Liver (tissue), 9 donors: ENCODE data around the gene COL24A1. TPM values are rescaled to one million over a fixed set of nuclear protein-coding genes. Genes with fewer than 3 reads are reported as not detected.
"Not testable (repeated sequence)": the region's sequence is repeated elsewhere in the genome, so short reads cannot be mapped to it uniquely, and the experiment has no call there.

Experiments used
- DNase-seq: peaks from one replicate; pipeline ENCODE4 v3.0.0-alpha.2; 2017; ENCODE audit warnings: low spot score
- H3K27ac ChIP-seq, 2 donors: one replicate each; pipeline ENCODE4 v1.7.0; 2013; ENCODE audit warnings: inconsistent platforms in 2 of 2, low read length in 2 of 2, control low read depth in 1 of 2, low read depth in 1 of 2, mild to moderate bottlenecking in 1 of 2
- H3K27me3 ChIP-seq, 4 donors: one replicate each; pipeline versions ENCODE4 v1.6.1 to v1.7.0; 2013; ENCODE audit warnings: low read length in 3 of 4, inconsistent platforms in 1 of 4, mild to moderate bottlenecking in 1 of 4, moderate library complexity in 1 of 4; ENCODE audit not compliant: control insufficient read depth in 4 of 4, insufficient read depth in 4 of 4
- H3K36me3 ChIP-seq, 4 donors: one replicate each; pipeline versions ENCODE4 v1.6.1 to v1.7.0; 2013; ENCODE audit warnings: low read length in 3 of 4, mild to moderate bottlenecking in 3 of 4, low read depth in 1 of 4, moderate library complexity in 1 of 4; ENCODE audit not compliant: control insufficient read depth in 4 of 4, insufficient read depth in 3 of 4
- H3K4me1 ChIP-seq, 4 donors: one replicate each; pipeline versions ENCODE4 v1.6.1 to v1.7.0; 2013; ENCODE audit warnings: low read length in 3 of 4, mild to moderate bottlenecking in 3 of 4, moderate library complexity in 1 of 4; ENCODE audit not compliant: control insufficient read depth in 4 of 4, insufficient read depth in 4 of 4
- H3K4me3 ChIP-seq, 3 donors: one replicate each; pipeline versions ENCODE4 v1.6.1 to v1.7.0; 2013; ENCODE audit warnings: low read length in 3 of 3, control low read depth in 1 of 3, low read depth in 1 of 3, mild to moderate bottlenecking in 1 of 3
- H3K9ac ChIP-seq, 2 donors: one replicate each; pipeline ENCODE4 v1.7.0; 2013; ENCODE audit warnings: low read length in 2 of 2, mild to moderate bottlenecking in 2 of 2, moderate library complexity in 2 of 2, control low read depth in 1 of 2, low read depth in 1 of 2
- H3K9me3 ChIP-seq, 4 donors: one replicate each; pipeline versions ENCODE4 v1.6.1 to v1.7.0; 2013; ENCODE audit warnings: low read length in 3 of 4; ENCODE audit not compliant: control insufficient read depth in 4 of 4
- EGR1 ChIP-seq, 2 donors: IDR thresholded peaks; 2 replicates each; pipeline ENCODE4 v1.6.1; 2016 to 2018; ENCODE audit warnings: antibody characterized with exemption in 2 of 2, low read depth in 2 of 2
- FOXA1 ChIP-seq: IDR thresholded peaks from 2 replicates; pipeline ENCODE4 v1.6.1; 2016; ENCODE audit warnings: antibody characterized with exemption
- FOXA2 ChIP-seq: IDR thresholded peaks from 2 replicates; pipeline ENCODE4 v1.6.1; 2016; ENCODE audit warnings: antibody characterized with exemption
- GABPA ChIP-seq, 2 donors: IDR thresholded peaks in 1 of 2; conservative IDR thresholded peaks in 1 of 2; 2 replicates each; pipeline ENCODE4 v1.6.1; 2016; ENCODE audit warnings: antibody characterized with exemption in 2 of 2, mild to moderate bottlenecking in 1 of 2, moderate library complexity in 1 of 2
- HNF4A ChIP-seq, 2 donors: conservative IDR thresholded peaks; 2 replicates each; pipeline ENCODE4 v1.6.1; 2016; ENCODE audit warnings: antibody characterized with exemption in 2 of 2, mild to moderate bottlenecking in 2 of 2
- HNF4G ChIP-seq: IDR thresholded peaks from 2 replicates; pipeline ENCODE4 v1.6.1; 2016; ENCODE audit warnings: antibody characterized with exemption
- NR2F2 ChIP-seq: IDR thresholded peaks from 2 replicates; pipeline ENCODE4 v1.6.1; 2016; ENCODE audit warnings: antibody characterized with exemption
- RAD21 ChIP-seq, 2 donors: IDR thresholded peaks; 2 replicates each; pipeline ENCODE4 v1.6.1; 2016; ENCODE audit warnings: antibody characterized with exemption in 2 of 2, mild to moderate bottlenecking in 2 of 2
- SP1 ChIP-seq: IDR thresholded peaks from 2 replicates; pipeline ENCODE4 v1.6.1; 2018; ENCODE audit warnings: antibody characterized with exemption, mild to moderate bottlenecking
- TAF1 ChIP-seq: conservative IDR thresholded peaks from 2 replicates; pipeline ENCODE4 v1.6.1; 2016; ENCODE audit warnings: antibody characterized with exemption, mild to moderate bottlenecking
- YY1 ChIP-seq: IDR thresholded peaks from 2 replicates; pipeline ENCODE4 v1.6.1; 2016; ENCODE audit warnings: antibody characterized with exemption, mild to moderate bottlenecking
- WGBS: extraction: QIAGEN DNeasy Blood & Tissue Kit; methylation state at CpG from one replicate; pipeline ENCODE4 v1.1.7; 2013; 5-methylcytosine and 5-hydroxymethylcytosine counted together
- polyA plus RNA-seq, 2 donors: library from polyadenylated mRNA; stranded (reverse) in 1 of 2; unstranded in 1 of 2; fragments of 200-250 nt in 1 of 2; fragments of >200 nt in 1 of 2; fragmentation: Nextera tagmentation in 1 of 2; extraction: Ambion mirVana in 1 of 2; gene quantifications; one replicate each; pipeline versions ENCODE4 v1.2.1 to v1.2.3, GENCODE V29; 2013 to 2015
- total RNA-seq, 2 donors: library from RNA; depleted of rRNA; stranded (reverse); fragments of >200 nt; gene quantifications; one replicate each; pipeline ENCODE4 v1.2.3, GENCODE V29; 2014
- TF ChIP-seq, protein P1 (sequence below): IDR thresholded peaks from 2 replicates; pipeline ENCODE4 v1.6.1; 2016; ENCODE audit warnings: antibody characterized with exemption, mild to moderate bottlenecking
- TF ChIP-seq, protein P2 (sequence below): IDR thresholded peaks from 2 replicates; pipeline ENCODE4 v1.6.1; 2016; ENCODE audit warnings: antibody characterized with exemption
- TF ChIP-seq, protein P3 (sequence below): IDR thresholded peaks from 2 replicates; pipeline ENCODE4 v1.6.1; 2016; ENCODE audit warnings: antibody characterized with exemption
- TF ChIP-seq, protein P4 (sequence below): fragments of 150-350 bp; IDR thresholded peaks from 2 replicates; pipeline ENCODE4 v1.5.1; 2017; ENCODE audit warnings: improper control_type of control experiment, low read depth, low read length; ENCODE audit not compliant: missing input control
- donor health status: healthy.
- donor health status: healthy.
- donor health status: healthy.
- donor health status: healthy.
- donor health status: healthy.

COL24A1 gene
- total and polyA plus RNA-seq, 4 donors = under 0.01 to 0.28 (median 0.01) TPM; not detected in 1

DNA sequence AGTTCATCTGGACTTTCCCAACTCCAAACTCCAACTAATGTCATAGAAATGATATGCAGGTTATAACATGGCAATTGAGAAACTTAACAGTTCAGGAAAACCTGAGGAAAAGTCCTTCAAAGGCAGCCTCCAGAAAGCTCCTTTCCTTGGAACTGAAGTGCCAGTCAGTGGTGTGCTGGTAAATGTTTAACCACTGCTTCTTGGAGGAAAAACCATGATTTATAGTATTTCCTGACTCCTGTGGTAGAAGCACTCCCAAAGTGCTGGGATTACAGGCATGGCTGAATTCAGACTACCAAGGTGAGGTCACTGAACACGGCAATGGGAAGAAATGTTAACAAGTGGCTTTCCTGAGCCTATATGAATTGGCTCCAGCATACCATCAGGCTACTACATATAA is 421.6 kb downstream of the COL24A1 start:
- H3K27ac ChIP-seq = no peak overlapping the region

DNA sequence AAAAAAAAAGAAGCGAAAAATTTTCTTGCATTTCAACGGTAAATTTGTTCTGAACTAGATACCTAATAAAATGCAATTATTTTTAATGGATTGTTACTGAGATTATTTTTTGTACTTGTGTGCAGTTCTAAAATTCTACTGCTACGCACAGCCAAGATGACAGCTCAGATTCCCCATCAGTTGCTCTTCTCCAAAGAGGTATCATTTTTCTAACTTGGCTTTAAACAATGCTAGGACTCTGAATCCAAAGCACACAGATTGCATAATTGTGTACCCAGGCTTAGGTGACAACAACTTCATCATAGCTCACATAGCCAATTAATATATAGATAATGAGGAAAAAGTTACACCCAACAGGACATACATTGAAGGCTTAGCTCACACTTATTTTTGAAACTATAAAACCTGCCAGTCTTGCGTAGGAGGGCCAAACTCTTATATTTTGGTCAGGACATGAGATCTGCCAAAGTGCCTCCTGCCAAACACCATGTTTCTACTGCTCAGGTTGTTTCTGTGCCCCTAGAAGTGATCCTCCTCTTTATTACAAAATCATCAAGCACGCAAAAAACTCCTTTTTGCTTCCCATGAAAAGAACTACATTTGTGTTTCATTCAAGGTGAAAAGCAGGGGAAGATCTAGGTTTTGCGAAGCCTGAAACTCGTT is 437.8 kb downstream of the COL24A1 start:
- no peaks in the 10 kb centered on the region for H3K4me1 ChIP-seq
- H3K27ac ChIP-seq = no peak overlapping the region
- H3K36me3 ChIP-seq = no peaks in the 10 kb centered on the region
- WGBS = 91% methylated on average over 7 of the region's 7 CpGs
- no peak for DNase-seq
- TF ChIP-seq TAF1 (no peak), HNF4A (conservative IDR thresholded peaks at IDR 0.05) (no peak), GABPA (IDR thresholded peaks at IDR 0.05 in 1 of 2, conservative IDR thresholded peaks at IDR 0.05 in 1 of 2) (no peak), FOXA2 (no peak), FOXA1 (no peak), EGR1 (IDR thresholded peaks at IDR 0.05; ENCODE audit: low read depth in 2 of 2) (no peak), HNF4G (no peak)
- TF ChIP-seq, protein P1, sequence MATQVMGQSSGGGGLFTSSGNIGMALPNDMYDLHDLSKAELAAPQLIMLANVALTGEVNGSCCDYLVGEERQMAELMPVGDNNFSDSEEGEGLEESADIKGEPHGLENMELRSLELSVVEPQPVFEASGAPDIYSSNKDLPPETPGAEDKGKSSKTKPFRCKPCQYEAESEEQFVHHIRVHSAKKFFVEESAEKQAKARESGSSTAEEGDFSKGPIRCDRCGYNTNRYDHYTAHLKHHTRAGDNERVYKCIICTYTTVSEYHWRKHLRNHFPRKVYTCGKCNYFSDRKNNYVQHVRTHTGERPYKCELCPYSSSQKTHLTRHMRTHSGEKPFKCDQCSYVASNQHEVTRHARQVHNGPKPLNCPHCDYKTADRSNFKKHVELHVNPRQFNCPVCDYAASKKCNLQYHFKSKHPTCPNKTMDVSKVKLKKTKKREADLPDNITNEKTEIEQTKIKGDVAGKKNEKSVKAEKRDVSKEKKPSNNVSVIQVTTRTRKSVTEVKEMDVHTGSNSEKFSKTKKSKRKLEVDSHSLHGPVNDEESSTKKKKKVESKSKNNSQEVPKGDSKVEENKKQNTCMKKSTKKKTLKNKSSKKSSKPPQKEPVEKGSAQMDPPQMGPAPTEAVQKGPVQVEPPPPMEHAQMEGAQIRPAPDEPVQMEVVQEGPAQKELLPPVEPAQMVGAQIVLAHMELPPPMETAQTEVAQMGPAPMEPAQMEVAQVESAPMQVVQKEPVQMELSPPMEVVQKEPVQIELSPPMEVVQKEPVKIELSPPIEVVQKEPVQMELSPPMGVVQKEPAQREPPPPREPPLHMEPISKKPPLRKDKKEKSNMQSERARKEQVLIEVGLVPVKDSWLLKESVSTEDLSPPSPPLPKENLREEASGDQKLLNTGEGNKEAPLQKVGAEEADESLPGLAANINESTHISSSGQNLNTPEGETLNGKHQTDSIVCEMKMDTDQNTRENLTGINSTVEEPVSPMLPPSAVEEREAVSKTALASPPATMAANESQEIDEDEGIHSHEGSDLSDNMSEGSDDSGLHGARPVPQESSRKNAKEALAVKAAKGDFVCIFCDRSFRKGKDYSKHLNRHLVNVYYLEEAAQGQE = no peak
- TF ChIP-seq, protein P2, sequence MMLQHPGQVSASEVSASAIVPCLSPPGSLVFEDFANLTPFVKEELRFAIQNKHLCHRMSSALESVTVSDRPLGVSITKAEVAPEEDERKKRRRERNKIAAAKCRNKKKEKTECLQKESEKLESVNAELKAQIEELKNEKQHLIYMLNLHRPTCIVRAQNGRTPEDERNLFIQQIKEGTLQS = no peak
- TF ChIP-seq, protein P3, sequence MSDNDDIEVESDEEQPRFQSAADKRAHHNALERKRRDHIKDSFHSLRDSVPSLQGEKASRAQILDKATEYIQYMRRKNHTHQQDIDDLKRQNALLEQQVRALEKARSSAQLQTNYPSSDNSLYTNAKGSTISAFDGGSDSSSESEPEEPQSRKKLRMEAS = no peak
- TF ChIP-seq, protein P4, sequence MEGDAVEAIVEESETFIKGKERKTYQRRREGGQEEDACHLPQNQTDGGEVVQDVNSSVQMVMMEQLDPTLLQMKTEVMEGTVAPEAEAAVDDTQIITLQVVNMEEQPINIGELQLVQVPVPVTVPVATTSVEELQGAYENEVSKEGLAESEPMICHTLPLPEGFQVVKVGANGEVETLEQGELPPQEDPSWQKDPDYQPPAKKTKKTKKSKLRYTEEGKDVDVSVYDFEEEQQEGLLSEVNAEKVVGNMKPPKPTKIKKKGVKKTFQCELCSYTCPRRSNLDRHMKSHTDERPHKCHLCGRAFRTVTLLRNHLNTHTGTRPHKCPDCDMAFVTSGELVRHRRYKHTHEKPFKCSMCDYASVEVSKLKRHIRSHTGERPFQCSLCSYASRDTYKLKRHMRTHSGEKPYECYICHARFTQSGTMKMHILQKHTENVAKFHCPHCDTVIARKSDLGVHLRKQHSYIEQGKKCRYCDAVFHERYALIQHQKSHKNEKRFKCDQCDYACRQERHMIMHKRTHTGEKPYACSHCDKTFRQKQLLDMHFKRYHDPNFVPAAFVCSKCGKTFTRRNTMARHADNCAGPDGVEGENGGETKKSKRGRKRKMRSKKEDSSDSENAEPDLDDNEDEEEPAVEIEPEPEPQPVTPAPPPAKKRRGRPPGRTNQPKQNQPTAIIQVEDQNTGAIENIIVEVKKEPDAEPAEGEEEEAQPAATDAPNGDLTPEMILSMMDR = no peak
- H3K27me3 ChIP-seq = no peaks in the 10 kb centered on the region
- no peak overlapping the region for H3K4me3 ChIP-seq
- H3K9me3 ChIP-seq = peaks cover 0 to 3% (median 0%) of the 10 kb centered on the region in 4 donors
- no peak overlapping the region for H3K9ac ChIP-seq

More for the DNA sequence above, 421.6 kb downstream of the COL24A1 start:
- TF ChIP-seq FOXA1 (no peak), HNF4G (no peak), HNF4A (conservative IDR thresholded peaks at IDR 0.05) (no peak), YY1 (no peak), RAD21 (IDR thresholded peaks at IDR 0.05) (no peak), SP1 (no peak), TAF1 (no peak), NR2F2 (no peak), FOXA2 (no peak), GABPA (IDR thresholded peaks at IDR 0.05 in 1 of 2, conservative IDR thresholded peaks at IDR 0.05 in 1 of 2) (no peak)
- TF ChIP-seq, protein P2 = no peak
- TF ChIP-seq, protein P4 = no peak
- Histone ChIP-seq H3K4me3 (no peak overlapping the region), H3K4me1 (no peaks in the 10 kb centered on the region), H3K9ac (no peak overlapping the region), H3K36me3 (no peaks in the 10 kb centered on the region), H3K9me3 (no peaks in the 10 kb centered on the region), H3K27me3 (no peaks in the 10 kb centered on the region)
- WGBS = 78% methylated on average over 1 of the region's 1 CpG
- no peak for DNase-seq

DNA sequence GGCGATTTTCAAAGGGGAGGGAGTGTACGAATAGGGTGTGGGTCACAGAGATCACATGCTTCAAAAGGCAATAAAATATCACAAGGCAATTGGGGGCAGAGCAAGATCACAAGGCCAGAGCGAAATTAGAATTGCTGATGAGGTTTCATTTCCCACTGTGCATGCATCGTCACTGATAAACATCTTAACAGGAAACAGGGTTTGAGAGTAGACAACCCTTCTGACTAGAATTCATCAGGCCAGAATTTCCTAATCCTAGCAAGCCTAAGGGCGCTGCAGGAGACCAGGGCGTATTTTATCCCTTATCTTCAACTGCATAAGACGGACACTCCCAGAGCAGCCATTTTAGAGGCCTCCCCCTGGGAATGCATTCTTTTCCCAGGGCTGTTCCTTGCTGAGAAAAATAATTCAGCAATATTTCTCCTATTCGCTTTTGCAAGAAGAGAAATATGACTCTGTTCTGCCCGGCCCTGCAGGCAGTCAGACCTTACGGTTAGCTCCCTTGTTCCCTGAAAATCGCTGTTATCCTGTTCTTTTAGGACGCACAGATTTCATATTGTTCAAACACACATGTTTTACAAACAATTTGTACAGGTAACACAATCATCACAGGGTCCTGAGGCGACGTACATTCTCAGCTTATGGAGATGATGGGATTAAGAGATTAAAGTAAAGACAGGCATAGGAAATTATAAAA is 442.0 kb downstream of the COL24A1 start:
- WGBS = 84% methylated on average over 14 of the region's 14 CpGs
- DNase-seq, H3K36me3 ChIP-seq, H3K4me3 ChIP-seq, H3K9me3 ChIP-seq, H3K27me3 ChIP-seq, H3K4me1 ChIP-seq, H3K9ac ChIP-seq, H3K27ac ChIP-seq: not testable (repeated sequence)
